GM13976 (cell line): ENCODE data around the gene TMCO4.

Experiments
- DNase-seq: peaks from one replicate; pipeline ENCODE4 v3.0.0; 2012; ENCODE audit warnings: low spot score
- CTCF ChIP-seq: IDR thresholded peaks from 2 replicates; pipeline ENCODE4 v1.5.1; 2012; ENCODE audit warnings: borderline replicate concordance, mild to moderate bottlenecking; ENCODE audit not compliant: insufficient read depth; ENCODE audit errors: extremely low read depth, missing control alignments, control extremely low read depth
- in situ Hi-C: fragments of 300-500 bp; cut with MboI; formaldehyde crosslinking; loops from one replicate; pipeline ENCODE4 v1.12.0; 2022; ENCODE audit warnings: low sequenced_read_pairs, mixed read lengths, inconsistent platforms; ENCODE audit not compliant: unreplicated experiment

TMCO4 gene

GRCh38 chr1:19752083-19752696, 47.5 kb downstream of the TMCO4 start:
- no peak for DNase-seq
- no peak for TF ChIP-seq CTCF
- in situ Hi-C loops = no loop called here

DNA sequence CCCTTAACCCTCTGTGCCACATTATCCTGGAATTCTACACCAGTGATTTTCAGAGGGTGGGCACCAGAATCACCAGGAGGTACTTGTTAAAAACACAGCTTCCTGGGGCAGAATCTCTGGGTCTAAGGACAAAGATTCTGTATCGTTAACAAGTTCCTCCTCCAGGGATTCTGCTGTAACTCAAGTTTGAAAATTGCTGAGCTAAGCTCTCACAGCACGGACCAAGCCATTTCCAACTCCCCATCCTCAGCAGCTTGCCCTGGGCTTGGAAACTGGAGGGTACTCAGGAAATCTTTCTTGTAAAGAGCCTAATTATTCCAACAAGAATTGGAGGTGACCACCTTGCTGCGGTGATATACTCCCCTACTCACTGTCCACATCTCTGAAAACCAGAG, 48.8 kb downstream of the TMCO4 start:
- in situ Hi-C loops = no loop called here
- no peak for DNase-seq
- no peak for TF ChIP-seq CTCF

GRCh38 chr1:19750101-19750881, 49.4 kb downstream of the TMCO4 start:
- no peak for TF ChIP-seq CTCF
- in situ Hi-C loops = no loop called here
- no peak for DNase-seq

- DNase-seq = no peak
- TF ChIP-seq CTCF = no peak
- in situ Hi-C loops = no loop called here
These were observed 50.0 kb downstream of the TMCO4 start for GRCh38 chr1:19749685-19750084.

GRCh38 chr1:19747761-19748160, 52.0 kb downstream of the TMCO4 start:
- in situ Hi-C loops = no loop called here

GRCh38 chr1:19744886-19745285, 54.8 kb downstream of the TMCO4 start:
- TF ChIP-seq CTCF = no peak
- DNase-seq = no peak
- in situ Hi-C loops = no loop called here

More at GRCh38 chr1:19747761-19748160, 52.0 kb downstream of the TMCO4 start:
- DNase-seq = no peak
- TF ChIP-seq CTCF = no peak
